Ovary (tissue), 9 donors: ENCODE measurements around the gene NES. TPM values are rescaled to one million over a fixed set of nuclear protein-coding genes. Genes with fewer than 3 reads are reported as not detected.

Source experiments
- DNase-seq, 5 donors: peaks; one replicate each; pipeline ENCODE4 v3.0.0-alpha.2; 2019 to 2020
- H3K27ac ChIP-seq, 2 donors: fragments of 200-600 bp; one replicate each; pipeline versions ENCODE4 v1.5.1 to v1.8.0; 2019 to 2022
- H3K27me3 ChIP-seq: fragments of 200-600 bp; one replicate; pipeline ENCODE4 v1.8.0; 2022
- H3K36me3 ChIP-seq: fragments of 200-600 bp; sonication (generic); one replicate; pipeline ENCODE4 v1.5.1; 2019
- H3K4me1 ChIP-seq: one replicate; pipeline ENCODE4 v1.8.1; 2013; ENCODE audit warnings: mild to moderate bottlenecking, moderate library complexity; ENCODE audit not compliant: insufficient read depth
- H3K4me3 ChIP-seq: fragments of 200-600 bp; sonication (generic); one replicate; pipeline ENCODE4 v1.5.1; 2017
- H3K9me3 ChIP-seq, 2 donors: fragments of 200-600 bp in 1 of 2; sonication (generic) in 1 of 2; one replicate each; pipeline versions ENCODE4 v1.5.1 to v1.8.1; 2013 to 2019; ENCODE audit warnings: mild to moderate bottlenecking in 1 of 2, moderate library complexity in 1 of 2
- EP300 ChIP-seq: sonication (generic); formaldehyde crosslinking; IDR thresholded peaks from one replicate; pipeline ENCODE4 v1.6.1; 2017; ENCODE audit warnings: antibody characterized with exemption
- POLR2A ChIP-seq: fragments of 450-650 bp; IDR thresholded peaks from one replicate; pipeline ENCODE4 v1.6.1; 2017; ENCODE audit warnings: antibody characterized with exemption, mild to moderate bottlenecking, moderate library complexity
- WGBS, 3 donors: extraction: QIAGEN DNeasy Blood & Tissue Kit in 1 of 3; methylation state at CpG; one replicate each; pipeline versions ENCODE4 v1.1.5 to v1.1.7; 2013 to 2017; 5-methylcytosine and 5-hydroxymethylcytosine counted together
- intact Hi-C, 4 donors: fragments of 100-400 bp; cut with DNase I; formaldehyde crosslinking; loops; one replicate each; pipeline versions ENCODE4 v1.11.0 to v1.15.1; 2022 to 2023
- polyA plus RNA-seq, 2 donors: library from polyadenylated mRNA; stranded (reverse); fragments of 200-250 nt in 1 of 2; fragments of 350-450 nt in 1 of 2; fragmentation: Illumina TruSeq in 1 of 2; extraction: RNeasy Lipid Tissue Mini Kit (QIAGEN cat#74804) in 1 of 2; gene quantifications; one replicate each; pipeline ENCODE4 v1.2.3, GENCODE V29; 2013 to 2014
- total RNA-seq, 7 donors: library from RNA; depleted of rRNA in 2 of 7; stranded (reverse); fragments of >200 nt in 2 of 7; fragmentation: NEBNext Ultra II Directional in 3 of 7; extraction: Animal tissue kit (Norgen Biotek cat#: 25700) in 3 of 7; gene quantifications; one replicate each; pipeline versions ENCODE4 v1.1.0 to v1.2.4, GENCODE V29; 2016 to 2023
- TF ChIP-seq, protein P1 (sequence below), 3 donors: fragments of 450-650 bp in 2 of 3; fragments of 200-600 bp in 1 of 3; IDR thresholded peaks; one replicate each; pipeline versions ENCODE4 v1.5.1 to v1.8.0; 2016 to 2022; ENCODE audit warnings: antibody characterized with exemption in 3 of 3, mild to moderate bottlenecking in 1 of 3
- donor health status: DM: no; HTN: no; CAD: no; lungs with moderate emphysema.
- donor health status: DM: no; HTN: no; CAD: no.
- donor health status: Bipolar disorder and iron deficiency.
- donor health status: DM: yes; HTN: yes; CAD: no.
- donor health status: DM: no; HTN: no; CAD: no.
- donor health status: DM: yes; HTN: yes; CAD: no.

Gene NES
- total and polyA plus RNA-seq, 9 donors = 3.5 to 32.9 (median 11.3) TPM

DNA sequence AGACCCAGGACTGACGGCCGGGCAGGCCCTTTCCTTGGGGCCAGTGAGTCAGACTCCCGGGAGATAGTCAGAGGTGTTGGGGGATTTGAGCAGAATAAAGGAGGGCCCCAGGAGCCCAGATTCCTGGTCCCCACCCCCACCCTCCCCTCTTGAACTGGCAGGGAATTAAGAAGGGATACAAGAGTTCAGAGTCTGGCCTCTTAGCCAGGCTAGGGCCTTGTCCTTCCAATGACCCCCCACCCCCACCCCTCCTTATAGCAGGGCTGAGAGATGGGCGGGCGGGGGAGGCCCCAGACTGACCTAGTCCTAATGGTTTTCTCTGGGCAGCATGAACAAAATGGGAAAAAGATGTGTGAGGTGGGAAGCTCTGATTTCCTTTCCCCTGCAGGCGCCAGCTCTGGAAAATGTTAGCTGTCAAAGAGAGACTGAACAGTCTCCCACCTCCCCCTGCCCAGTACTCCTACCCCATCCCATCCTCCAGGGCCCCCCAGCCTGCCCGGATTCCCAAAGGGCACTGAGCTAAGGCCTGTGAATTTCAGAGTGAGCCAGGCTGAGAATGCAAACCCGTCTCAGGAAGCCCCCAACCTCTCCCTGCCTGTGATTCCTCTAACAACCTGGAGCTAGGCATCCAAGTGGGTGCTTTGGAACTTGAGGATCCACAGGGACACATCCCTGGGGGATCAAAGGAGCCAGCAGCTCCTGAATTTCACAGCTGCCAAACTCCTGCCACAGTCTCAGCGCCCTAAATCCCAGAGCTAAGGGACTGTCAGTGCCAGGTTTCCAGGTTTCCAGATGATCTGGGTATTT lies 34.0 kb upstream of the NES start:
- H3K4me1 ChIP-seq = peaks cover 7% of the 10 kb centered on the region
- H3K36me3 ChIP-seq = no peaks in the 10 kb centered on the region
- no peak overlapping the region for H3K4me3 ChIP-seq
- TF ChIP-seq POLR2A (no peak), EP300 (no peak)
- intact Hi-C loops = no loop called here
- 42 to 64% (median 52%) methylated on average over 9 of the region's 9 CpGs for WGBS, 3 donors
- no peaks in the 10 kb centered on the region for H3K9me3 ChIP-seq
- no peak overlapping the region for H3K27ac ChIP-seq
- DNase-seq = no peak
- no peaks in the 10 kb centered on the region for H3K27me3 ChIP-seq

DNA sequence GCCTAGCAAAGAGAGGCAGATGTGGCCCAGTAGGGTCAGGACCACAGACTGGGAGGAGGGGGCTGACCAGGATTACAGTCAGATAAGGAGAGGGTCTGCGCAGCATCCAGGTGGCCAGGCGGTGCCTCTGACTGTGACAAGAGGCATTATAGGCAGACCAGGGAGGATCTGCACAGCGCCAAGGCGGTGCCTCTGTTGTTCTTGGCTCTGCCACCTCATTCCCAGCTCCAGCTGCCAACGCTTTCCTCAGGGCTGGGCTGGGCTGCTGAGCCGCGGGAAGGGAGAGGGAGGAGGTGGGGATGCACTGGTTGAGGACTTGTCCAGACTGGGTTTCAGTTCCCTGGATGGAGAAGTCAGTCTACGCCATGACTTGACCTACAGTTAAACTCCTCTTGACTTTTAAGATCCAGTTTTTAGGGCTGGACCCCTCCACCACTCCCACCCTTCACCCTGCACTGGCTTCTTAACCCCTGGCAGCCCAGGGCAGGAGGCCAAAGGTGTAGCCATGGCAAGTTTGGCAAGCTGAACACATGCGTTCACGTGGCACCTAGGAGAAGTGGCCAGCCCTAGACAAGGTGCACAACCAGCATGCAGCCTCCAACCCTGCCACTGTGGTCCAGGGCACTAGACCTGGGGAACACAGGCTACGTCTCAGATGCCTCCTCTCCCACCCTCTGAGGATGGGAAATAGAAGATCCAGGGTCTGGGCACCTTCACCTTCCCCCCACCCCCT lies 32.7 kb upstream of the NES start:
- no peak for DNase-seq
- intact Hi-C loops = loop anchor here in 1 of 4 donors (10.0 kb wide), 1 partner anchor 175 kb away; no protein-coding TSS in a partner anchor
- TF ChIP-seq POLR2A = no peak
- no peak for TF ChIP-seq EP300
- TF ChIP-seq, protein P1, sequence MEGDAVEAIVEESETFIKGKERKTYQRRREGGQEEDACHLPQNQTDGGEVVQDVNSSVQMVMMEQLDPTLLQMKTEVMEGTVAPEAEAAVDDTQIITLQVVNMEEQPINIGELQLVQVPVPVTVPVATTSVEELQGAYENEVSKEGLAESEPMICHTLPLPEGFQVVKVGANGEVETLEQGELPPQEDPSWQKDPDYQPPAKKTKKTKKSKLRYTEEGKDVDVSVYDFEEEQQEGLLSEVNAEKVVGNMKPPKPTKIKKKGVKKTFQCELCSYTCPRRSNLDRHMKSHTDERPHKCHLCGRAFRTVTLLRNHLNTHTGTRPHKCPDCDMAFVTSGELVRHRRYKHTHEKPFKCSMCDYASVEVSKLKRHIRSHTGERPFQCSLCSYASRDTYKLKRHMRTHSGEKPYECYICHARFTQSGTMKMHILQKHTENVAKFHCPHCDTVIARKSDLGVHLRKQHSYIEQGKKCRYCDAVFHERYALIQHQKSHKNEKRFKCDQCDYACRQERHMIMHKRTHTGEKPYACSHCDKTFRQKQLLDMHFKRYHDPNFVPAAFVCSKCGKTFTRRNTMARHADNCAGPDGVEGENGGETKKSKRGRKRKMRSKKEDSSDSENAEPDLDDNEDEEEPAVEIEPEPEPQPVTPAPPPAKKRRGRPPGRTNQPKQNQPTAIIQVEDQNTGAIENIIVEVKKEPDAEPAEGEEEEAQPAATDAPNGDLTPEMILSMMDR (IDR thresholded peaks at IDR 0.05) = no peak

DNA sequence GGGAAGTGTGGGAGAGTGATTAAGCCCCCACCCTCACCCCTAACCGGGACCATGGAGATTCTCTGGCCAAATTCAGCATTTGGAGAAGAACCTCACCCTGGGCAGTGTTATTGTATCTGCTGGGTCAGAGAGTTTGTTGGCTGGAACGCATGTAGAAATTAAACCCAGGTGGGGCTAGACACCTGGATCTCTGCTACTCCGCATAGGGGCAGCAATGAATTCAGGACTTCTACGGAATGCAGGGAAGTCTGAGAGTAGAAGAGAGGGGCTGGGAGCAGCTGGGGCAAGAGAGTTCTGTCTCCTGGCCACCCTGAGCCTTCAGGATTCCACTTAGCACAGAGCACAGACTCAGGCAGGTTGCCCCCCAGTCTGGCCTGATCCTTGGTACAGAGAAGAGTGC lies 31.8 kb upstream of the NES start:
- no peaks in the 10 kb centered on the region for H3K27me3 ChIP-seq
- WGBS, 3 donors = 63 to 67% (median 64%) methylated on average over 4 of the region's 4 CpGs
- intact Hi-C loops = loop anchor here in 1 of 4 donors (10.0 kb wide), 1 partner anchor 176 kb away; no protein-coding TSS in a partner anchor
- TF ChIP-seq, protein P1 (IDR thresholded peaks at IDR 0.05) = no peak
- TF ChIP-seq EP300 (no peak), POLR2A (no peak)
- peaks cover 14% of the 10 kb centered on the region for H3K4me1 ChIP-seq
- DNase-seq = no peak
- H3K27ac ChIP-seq = no peak overlapping the region
- no peaks in the 10 kb centered on the region for H3K9me3 ChIP-seq
- H3K36me3 ChIP-seq = no peaks in the 10 kb centered on the region
- H3K4me3 ChIP-seq = no peak overlapping the region

More for the DNA sequence above, 32.7 kb upstream of the NES start:
- 36 to 47% (median 41%) methylated on average over 11 of the region's 11 CpGs for WGBS, 3 donors
- Histone ChIP-seq H3K4me1 (peaks cover 14% of the 10 kb centered on the region), H3K9me3 (no peaks in the 10 kb centered on the region), H3K36me3 (no peaks in the 10 kb centered on the region), H3K4me3 (no peak overlapping the region), H3K27ac (no peak overlapping the region), H3K27me3 (no peaks in the 10 kb centered on the region)

DNA sequence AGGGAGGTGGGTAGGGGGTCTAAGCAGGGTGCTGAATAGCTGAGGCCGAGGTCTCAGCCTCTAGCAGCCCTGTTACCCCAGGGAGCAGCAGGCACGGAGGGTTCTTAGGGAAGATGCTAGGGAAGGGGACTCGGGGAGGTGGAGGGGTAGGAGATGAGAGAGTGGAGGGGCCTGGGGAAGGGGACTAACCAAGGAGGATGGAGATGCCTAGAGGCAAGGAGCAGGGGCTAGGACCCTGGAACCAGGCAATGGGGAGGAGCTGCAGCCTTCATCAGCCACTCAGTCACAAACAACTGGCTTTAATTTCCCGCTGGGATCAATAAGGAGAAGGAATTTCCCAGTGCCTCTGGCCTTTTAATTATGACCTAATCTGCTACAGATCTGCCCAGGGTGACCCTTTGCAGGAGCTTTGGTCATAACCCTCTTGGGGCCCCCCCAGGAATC lies 31.0 kb upstream of the NES start:
- 47 to 58% (median 55%) methylated on average over 4 of the region's 4 CpGs for WGBS, 3 donors
- peaks cover 14% of the 10 kb centered on the region for H3K4me1 ChIP-seq

More for the DNA sequence above, 31.0 kb upstream of the NES start:
- Histone ChIP-seq H3K4me3 (no peak overlapping the region), H3K27ac (peak overlapping the region in 1 of 2 donors; percentile 81), H3K9me3 (no peaks in the 10 kb centered on the region), H3K36me3 (no peaks in the 10 kb centered on the region), H3K27me3 (no peaks in the 10 kb centered on the region)
- intact Hi-C loops = loop anchor here in 1 of 4 donors (10.0 kb wide), 1 partner anchor 177 kb away; no protein-coding TSS in a partner anchor
- no peak for DNase-seq
- TF ChIP-seq, protein P1 (IDR thresholded peaks at IDR 0.05) = no peak
- no peak for TF ChIP-seq POLR2A
- no peak for TF ChIP-seq EP300
